Spleen (tissue), 11 donors: ENCODE data around the gene TREM1. TPM values are rescaled to one million over a fixed set of nuclear protein-coding genes. Genes with fewer than 3 reads are reported as not detected.

Source experiments
- DNase-seq: peaks from one replicate; pipeline ENCODE4 v3.0.0-alpha.2; 2020
- H3K27ac ChIP-seq, 8 donors: fragments of 200-600 bp; sonication (generic) in 7 of 8; 1 replicate in 4 of 8; 2 replicates in 4 of 8; pipeline versions ENCODE4 v1.5.0 to v1.8.0; 2016 to 2021; ENCODE audit warnings: inconsistent platforms in 4 of 8, mild to moderate bottlenecking in 4 of 8, moderate library complexity in 1 of 8
- H3K27me3 ChIP-seq, 7 donors: fragments of 200-600 bp; sonication (generic) in 6 of 7; replicated peaks in 1 of 7; 1 replicate in 4 of 7; 2 replicates in 3 of 7; pipeline versions ENCODE4 v1.5.0 to v1.8.0; 2016 to 2021; ENCODE audit warnings: inconsistent platforms in 3 of 7, mild to moderate bottlenecking in 1 of 7
- H3K36me3 ChIP-seq, 6 donors: fragments of 200-600 bp; sonication (generic) in 5 of 6; 1 replicate in 4 of 6; 2 replicates in 2 of 6; pipeline versions ENCODE4 v1.5.0 to v1.8.0; 2016 to 2021; ENCODE audit warnings: inconsistent platforms in 2 of 6
- H3K4me1 ChIP-seq, 6 donors: fragments of 200-600 bp; sonication (generic) in 5 of 6; 1 replicate in 3 of 6; 2 replicates in 3 of 6; pipeline versions ENCODE4 v1.5.0 to v1.8.0; 2016 to 2021; ENCODE audit warnings: inconsistent platforms in 3 of 6
- H3K4me3 ChIP-seq, 8 donors: fragments of 200-600 bp; sonication (generic) in 7 of 8; 1 replicate in 4 of 8; 2 replicates in 4 of 8; pipeline versions ENCODE4 v1.5.0 to v1.8.0; 2016 to 2021; ENCODE audit warnings: inconsistent platforms in 4 of 8, mild to moderate bottlenecking in 4 of 8, moderate library complexity in 2 of 8
- H3K9me3 ChIP-seq, 8 donors: fragments of 200-600 bp; sonication (generic) in 7 of 8; 1 replicate in 4 of 8; 2 replicates in 4 of 8; pipeline versions ENCODE4 v1.5.0 to v1.8.0; 2016 to 2021; ENCODE audit warnings: inconsistent platforms in 4 of 8
- CTCF ChIP-seq, 11 experiments: fragments of 200-600 bp in 7 of 11; fragments of 450-650 bp in 4 of 11; sonication (generic) in 4 of 11; IDR thresholded peaks in 8 of 11; conservative IDR thresholded peaks in 3 of 11; 1 replicate in 7 of 11; 2 replicates in 4 of 11; pipeline versions ENCODE4 v1.4.0 to v1.8.0; 2016 to 2021; ENCODE audit warnings: antibody characterized with exemption in 11 of 11, inconsistent platforms in 4 of 11, mild to moderate bottlenecking in 1 of 11
- POLR2A ChIP-seq, 3 donors: fragments of 450-650 bp; IDR thresholded peaks; one replicate each; pipeline ENCODE4 v1.5.1; 2017; ENCODE audit warnings: antibody characterized with exemption in 3 of 3, mild to moderate bottlenecking in 1 of 3
- POLR2AphosphoS5 ChIP-seq, 3 donors: sonication (generic); formaldehyde crosslinking; IDR thresholded peaks; one replicate each; pipeline ENCODE4 v1.5.1; 2017; ENCODE audit warnings: antibody characterized with exemption in 3 of 3
- WGBS, 5 donors: extraction: QIAGEN DNeasy Blood & Tissue Kit in 3 of 5; methylation state at CpG; one replicate each; pipeline versions ENCODE4 v1.1.5 to v1.1.7; 2013 to 2018; 5-methylcytosine and 5-hydroxymethylcytosine counted together
- intact Hi-C: fragments of 100-400 bp; cut with DNase I; formaldehyde crosslinking; loops from one replicate; pipeline ENCODE4 v1.15.0; 2023; ENCODE audit warnings: low total_unique reads
- polyA plus RNA-seq, 3 donors: library from polyadenylated mRNA; stranded (reverse); fragments of 200-250 nt; gene quantifications; one replicate each; pipeline ENCODE4 v1.2.1, GENCODE V29; 2013
- total RNA-seq, 7 donors: library from RNA; depleted of rRNA in 3 of 7; stranded (reverse); fragments of >200 nt in 3 of 7; fragmentation: NEBNext Ultra II Directional in 4 of 7; extraction: Animal tissue kit (Norgen Biotek cat#: 25700) in 4 of 7; gene quantifications; one replicate each; pipeline versions ENCODE4 v1.1.0 to v1.2.1, GENCODE V29; 2016 to 2021
- donor health status: healthy with polysubstance abuse.
- donor health status: DM: no; HTN: no; CAD: no; lungs with moderate emphysema.
- donor health status: DM: no; HTN: no; CAD: no.
- donor health status: Bipolar disorder and iron deficiency.
- donor health status: healthy.
- donor health status: DM: no; HTN: no; CAD: no.
- donor health status: DM: yes; HTN: yes; CAD: no.

TREM1 gene
- total and polyA plus RNA-seq, 10 donors: 0.64 to 51.9 (median 19.5) TPM

- DNase-seq: no peak
- no peak for TF ChIP-seq POLR2A (IDR thresholded peaks at IDR 0.05)
- no peak for TF ChIP-seq CTCF (IDR thresholded peaks at IDR 0.05 in 8 of 11, conservative IDR thresholded peaks at IDR 0.05 in 3 of 11)
- TF ChIP-seq POLR2AphosphoS5 (IDR thresholded peaks at IDR 0.05): no peak
- H3K36me3 ChIP-seq: peaks cover 0 to 5% (median 0%) of the 10 kb centered on the region in 6 donors
- intact Hi-C loops: no loop called here
- peak overlapping the region in 6 of 8 donors; percentile 20 to 93 (median 65) for H3K27ac ChIP-seq
- H3K4me3 ChIP-seq: no peak overlapping the region
- peaks cover 0 to 79% (median 38%) of the 10 kb centered on the region in 6 donors for H3K4me1 ChIP-seq
- 84 to 97% (median 94%) methylated on average over 2 of the region's 2 CpGs for WGBS, 5 donors
- no peaks in the 10 kb centered on the region for H3K9me3 ChIP-seq
- no peaks in the 10 kb centered on the region for H3K27me3 ChIP-seq
Measured at GRCh38 chr6:41274256-41274655, 12.2 kb downstream of the TREM1 start.

- Histone ChIP-seq H3K4me1 (peaks cover 0 to 74% (median 32%) of the 10 kb centered on the region in 6 donors), H3K9me3 (no peaks in the 10 kb centered on the region), H3K27ac (peak overlapping the region in 3 of 8 donors; percentile 86 to 93 (median 90)), H3K4me3 (no peak overlapping the region), H3K27me3 (no peaks in the 10 kb centered on the region), H3K36me3 (peaks cover 0 to 5% (median 0%) of the 10 kb centered on the region in 6 donors)
- intact Hi-C loops: no loop called here
- DNase-seq: no peak
- 84 to 93% (median 90%) methylated on average over 5 of the region's 5 CpGs for WGBS, 5 donors
- TF ChIP-seq CTCF (IDR thresholded peaks at IDR 0.05 in 8 of 11, conservative IDR thresholded peaks at IDR 0.05 in 3 of 11): no peak
- no peak for TF ChIP-seq POLR2AphosphoS5 (IDR thresholded peaks at IDR 0.05)
- no peak for TF ChIP-seq POLR2A (IDR thresholded peaks at IDR 0.05)
Measured at GRCh38 chr6:41273714-41274113, 12.8 kb downstream of the TREM1 start.

GRCh38 chr6:41272591-41273240, 13.8 kb downstream of the TREM1 start:
- intact Hi-C loops: no loop called here
- TF ChIP-seq CTCF (IDR thresholded peaks at IDR 0.05 in 8 of 11, conservative IDR thresholded peaks at IDR 0.05 in 3 of 11) (no peak), POLR2A (IDR thresholded peaks at IDR 0.05) (no peak), POLR2AphosphoS5 (IDR thresholded peaks at IDR 0.05) (no peak)
- peak overlapping the region in 1 of 8 donors; percentile 50 for H3K4me3 ChIP-seq
- WGBS, 5 donors: 79 to 93% (median 91%) methylated on average over 5 of the region's 5 CpGs
- no peaks in the 10 kb centered on the region for H3K9me3 ChIP-seq
- H3K36me3 ChIP-seq: peaks cover 0 to 5% (median 0%) of the 10 kb centered on the region in 6 donors
- peak overlapping the region in 7 of 8 donors; percentile 68 to 93 (median 81) for H3K27ac ChIP-seq
- DNase-seq: no peak
- H3K27me3 ChIP-seq: no peaks in the 10 kb centered on the region
- peaks cover 0 to 64% (median 26%) of the 10 kb centered on the region in 6 donors for H3K4me1 ChIP-seq

GRCh38 chr6:41271901-41272395, 14.5 kb downstream of the TREM1 start:
- TF ChIP-seq POLR2AphosphoS5 (IDR thresholded peaks at IDR 0.05): peak; percentile 65 to 85 (median 83)
- TF ChIP-seq CTCF (IDR thresholded peaks at IDR 0.05 in 8 of 11, conservative IDR thresholded peaks at IDR 0.05 in 3 of 11): peak in 2 of 11 experiments; percentile 10 to 13
- TF ChIP-seq POLR2A (IDR thresholded peaks at IDR 0.05): peak in 1 of 3 donors; percentile 52
- whole genome bisulfite sequencing, 5 donors: 21 to 56% (median 33%) methylated on average over 6 to 7 of the region's 7 CpGs
- Histone ChIP-seq H3K4me3 (peak overlapping the region in 3 of 8 donors; percentile 0 to 50 (median 2)), H3K9me3 (no peaks in the 10 kb centered on the region), H3K27ac (peak overlapping the region in 7 of 8 donors; percentile 68 to 93 (median 81)), H3K27me3 (no peaks in the 10 kb centered on the region), H3K36me3 (peaks cover 0 to 5% (median 0%) of the 10 kb centered on the region in 6 donors), H3K4me1 (peaks cover 0 to 56% (median 24%) of the 10 kb centered on the region in 6 donors)
- peak; percentile 93 for DNase-seq
- intact Hi-C loops: no loop called here
